GM18505 (cell line): ENCODE measurements around the gene VSTM2A.
"Not testable (repeated sequence)": the region's sequence is repeated elsewhere in the genome, so short reads cannot be mapped to it uniquely, and the experiment has no call there.

Experiments
- ATAC-seq: cut with Tn5 transposase; IDR thresholded peaks from one replicate; pipeline ENCODE4 v1.9.1; 2021; ENCODE audit not compliant: unreplicated experiment
- POLR2A ChIP-seq: IDR thresholded peaks from 4 replicates; pipeline ENCODE4 v1.6.1; 2011; ENCODE audit warnings: borderline replicate concordance; ENCODE audit not compliant: insufficient read depth, insufficient read length; ENCODE audit errors: extremely low read depth

VSTM2A gene

GRCh38 chr7:54541669-54542625, at the start of gene VSTM2A:
VSTM2A (plus strand) TSS chr7:54542375; CDS start chr7:54542731, 356 bp downstream.
- TF ChIP-seq POLR2A: no peak
- no peak for ATAC-seq

GRCh38 chr7:54504531-54504930, 37.6 kb upstream of the VSTM2A start:
- not testable (repeated sequence) for ATAC-seq

- ATAC-seq: no peak
- no peak for TF ChIP-seq POLR2A
Measured at GRCh38 chr7:54529568-54529967, 12.6 kb upstream of the VSTM2A start.

- ATAC-seq: no peak
- TF ChIP-seq POLR2A: no peak
Measured at GRCh38 chr7:54538122-54538521, 4.1 kb upstream of the VSTM2A start.

GRCh38 chr7:54543051-54543488, 895 bp downstream of the VSTM2A start:
- TF ChIP-seq POLR2A: no peak
- ATAC-seq: no peak

GRCh38 chr7:54544149-54544526, 2.0 kb downstream of the VSTM2A start:
- no peak for TF ChIP-seq POLR2A
- ATAC-seq: no peak

- no peak for TF ChIP-seq POLR2A
Measured at GRCh38 chr7:54544527-54545240, 2.5 kb downstream of the VSTM2A start.

GRCh38 chr7:54545241-54545563, 3.0 kb downstream of the VSTM2A start:
- ATAC-seq: no peak
- TF ChIP-seq POLR2A: no peak

More at GRCh38 chr7:54544527-54545240, 2.5 kb downstream of the VSTM2A start:
- ATAC-seq: no peak

GRCh38 chr7:54546081-54546985, 4.2 kb downstream of the VSTM2A start:
- ATAC-seq: no peak
- no peak for TF ChIP-seq POLR2A

- ATAC-seq: no peak
- no peak for TF ChIP-seq POLR2A
Measured at GRCh38 chr7:54546986-54547314, 4.8 kb downstream of the VSTM2A start.

- TF ChIP-seq POLR2A: no peak
- ATAC-seq: no peak
Measured at GRCh38 chr7:54550471-54550870, 8.3 kb downstream of the VSTM2A start.

- no peak for TF ChIP-seq POLR2A
- no peak for ATAC-seq
Measured at GRCh38 chr7:54556121-54556520, 13.9 kb downstream of the VSTM2A start.

- TF ChIP-seq POLR2A: no peak
- no peak for ATAC-seq
Measured at GRCh38 chr7:54559401-54559800, 17.2 kb downstream of the VSTM2A start.
